ENCODE data around the gene CAP1.

- TF ChIP-seq EZH2 (IDR thresholded peaks at IDR 0.05; ENCODE audit: borderline replicate concordance, low read depth, low read length, severe bottlenecking) (no peak), CTCF (IDR thresholded peaks at IDR 0.05; ENCODE audit: extremely low read depth in 1 of 2, insufficient read depth in 1 of 2, low read depth in 1 of 2, low read length in 2 of 2) (no peak), POLR2AphosphoS5 (IDR thresholded peaks at IDR 0.05; ENCODE audit: insufficient read depth, low read depth, low read length) (no peak), POLR2A (IDR thresholded peaks at IDR 0.05; ENCODE audit: low read depth, low read length) (no peak)
Observed at GRCh38 chr1:40114400-40114799, 73.9 kb downstream of the CAP1 start.
